ENCODE results near the gene SIRT2.
A peak's percentile ranks its signal among the peaks of the same experiment; 100 is the strongest.
"Not testable (repeated sequence)": the region's sequence is repeated elsewhere in the genome, so short reads cannot be mapped to it uniquely, and the experiment has no call there.

SIRT2 gene

GRCh38 chr19:38899447-38900201 is at the start of gene SIRT2, which contains the start of gene NFKBIB:
SIRT2 (minus strand) TSS chr19:38899618; CDS start chr19:38899521, 97 bp downstream.
NFKBIB (plus strand) TSS chr19:38899969; CDS start chr19:38900033, 64 bp downstream.
- peak; percentile 100 for DNase-seq (ENCODE audit: low spot score)

- no peak for DNase-seq (ENCODE audit: low spot score)
These were observed 47.0 kb upstream of the SIRT2 start for GRCh38 chr19:38946229-38947010.

- no peak for DNase-seq (ENCODE audit: low spot score)
These were observed 46.3 kb upstream of the SIRT2 start for GRCh38 chr19:38945562-38946228.

- no peak for DNase-seq (ENCODE audit: low spot score)
These were observed 45.6 kb upstream of the SIRT2 start for GRCh38 chr19:38944981-38945506.

GRCh38 chr19:38942471-38943181 is 43.2 kb upstream of the SIRT2 start:
- no peak for DNase-seq (ENCODE audit: low spot score)

- DNase-seq (ENCODE audit: low spot score): no peak
These were observed 42.6 kb upstream of the SIRT2 start for GRCh38 chr19:38941979-38942378.

GRCh38 chr19:38941466-38941865 is 42.0 kb upstream of the SIRT2 start:
- not testable (repeated sequence) for DNase-seq (ENCODE audit: low spot score)

GRCh38 chr19:38939957-38940356 is 40.5 kb upstream of the SIRT2 start:
- DNase-seq (ENCODE audit: low spot score): no peak

GRCh38 chr19:38933544-38933943 is 34.1 kb upstream of the SIRT2 start:
- no peak for DNase-seq (ENCODE audit: low spot score)

GRCh38 chr19:38932425-38933179 is 33.2 kb upstream of the SIRT2 start:
- DNase-seq (ENCODE audit: low spot score): no peak

GRCh38 chr19:38931521-38931793 is 32.0 kb upstream of the SIRT2 start:
- no peak for DNase-seq (ENCODE audit: low spot score)

- peak; percentile 99 for DNase-seq (ENCODE audit: low spot score)
These were observed 31.5 kb upstream of the SIRT2 start, which contains the start of gene MRPS12 for GRCh38 chr19:38930776-38931520. MRPS12 (plus strand) TSS chr19:38930944; CDS start chr19:38931295, 351 bp downstream.

- DNase-seq (ENCODE audit: low spot score): peak; percentile 95
These were observed 30.7 kb upstream of the SIRT2 start, which contains the start of gene SARS2 for GRCh38 chr19:38929929-38930775. SARS2 (minus strand) TSS chr19:38930763; CDS start chr19:38930736, 27 bp downstream.

GRCh38 chr19:38928391-38929001 is 29.1 kb upstream of the SIRT2 start:
- no peak for DNase-seq (ENCODE audit: low spot score)

- no peak for DNase-seq (ENCODE audit: low spot score)
These were observed 25.0 kb upstream of the SIRT2 start for GRCh38 chr19:38924388-38924787.

- no peak for DNase-seq (ENCODE audit: low spot score)
These were observed 23.1 kb upstream of the SIRT2 start for GRCh38 chr19:38922482-38922881.

- DNase-seq (ENCODE audit: low spot score): no peak
These were observed 22.2 kb upstream of the SIRT2 start for GRCh38 chr19:38921420-38922274.

Data from putamen (tissue), 1 donor.